Right renal pelvis (tissue), 4 donors: ENCODE data around the gene ARL8A. TPM values are rescaled to one million over a fixed set of nuclear protein-coding genes. Genes with fewer than 3 reads are reported as not detected.
"Not testable (repeated sequence)": the region's sequence is repeated elsewhere in the genome, so short reads cannot be mapped to it uniquely, and the experiment has no call there.

Source experiments
- DNase-seq, 4 donors: peaks; one replicate each; pipeline ENCODE4 v3.0.0-alpha.2; 2013; ENCODE audit warnings: low read depth in 4 of 4, low spot score in 3 of 4, missing footprints in 1 of 4
- polyA plus RNA-seq, 4 donors: library from polyadenylated mRNA; unstranded; fragments of 120-200 nt; gene quantifications; one replicate each; pipeline ENCODE4 v1.2.1, GENCODE V29; 2013; ENCODE audit not compliant: insufficient read length in 4 of 4

Gene ARL8A
- polyA plus RNA-seq = 10 to 100 TPM; 45.8 to 49.8 (median 48.2) TPM

GRCh38 chr1:202144402-202145067 is at the start of gene ARL8A:
TSS of gene ARL8A (minus strand) at chr1:202144737. CDS start at chr1:202144572, 165 bp downstream.
- no peak for DNase-seq

GRCh38 chr1:202194328-202194648 is 49.8 kb upstream of the ARL8A start:
- DNase-seq = no peak

- peak in 1 of 4 donors; percentile 17 for DNase-seq
Observed at GRCh38 chr1:202193614-202194327, 49.2 kb upstream of the ARL8A start, which contains the start of gene LGR6. TSS of gene LGR6 (plus strand) at chr1:202193799. CDS start at chr1:202193990, 191 bp downstream.

GRCh38 chr1:202192770-202193613 is 48.5 kb upstream of the ARL8A start:
- DNase-seq = peak in 3 of 4 donors; percentile 34 to 42 (median 39)

- not testable (repeated sequence) for DNase-seq
Observed at GRCh38 chr1:202191391-202191790, 46.9 kb upstream of the ARL8A start.

- DNase-seq = no peak
Observed at GRCh38 chr1:202189918-202190715, 45.6 kb upstream of the ARL8A start.

- DNase-seq = peak; percentile 26 to 50 (median 37)
Observed at GRCh38 chr1:202189001-202189790, 44.7 kb upstream of the ARL8A start.

GRCh38 chr1:202187697-202188407 is 43.3 kb upstream of the ARL8A start:
- no peak for DNase-seq

- no peak for DNase-seq
Observed at GRCh38 chr1:202187041-202187671, 42.6 kb upstream of the ARL8A start.

- no peak for DNase-seq
Observed at GRCh38 chr1:202186327-202186726, 41.8 kb upstream of the ARL8A start.

- peak; percentile 63 to 81 (median 74) for DNase-seq
Observed at GRCh38 chr1:202184750-202185460, 40.4 kb upstream of the ARL8A start.

- no peak for DNase-seq
Observed at GRCh38 chr1:202182040-202182877, 37.7 kb upstream of the ARL8A start.

- DNase-seq = no peak
Observed at GRCh38 chr1:202181586-202181985, 37.0 kb upstream of the ARL8A start.

- DNase-seq = not testable (repeated sequence)
Observed at GRCh38 chr1:202180751-202181139, 36.2 kb upstream of the ARL8A start.

GRCh38 chr1:202179828-202180750 is 35.6 kb upstream of the ARL8A start:
- no peak for DNase-seq
